Measurements from ENCODE around the gene MYL10. TPM values are rescaled to one million over a fixed set of nuclear protein-coding genes. Genes with fewer than 3 reads are reported as not detected.

MYL10 gene
- total RNA-seq, 1 donor from 2014 or later, result not detected

GRCh38 chr7:101596898-101597297 lies 32.2 kb downstream of the MYL10 start:
- H3K4me3 Mint-ChIP-seq, result no peak overlapping the region
- no peaks in the 10 kb centered on the region for H3K27me3 Mint-ChIP-seq (ENCODE audit: insufficient read depth)
- no peaks in the 10 kb centered on the region for H3K9me3 Mint-ChIP-seq
- intact Hi-C loops (cut with micrococcal nuclease), result no loop called here
- no peaks in the 10 kb centered on the region for H3K36me3 Mint-ChIP-seq (ENCODE audit: low read depth)
- no peak overlapping the region for H3K27ac Mint-ChIP-seq
- no peak for DNase-seq (ENCODE audit: low spot score)
- H3K4me1 Mint-ChIP-seq (ENCODE audit: low read depth), result no peaks in the 10 kb centered on the region

GRCh38 chr7:101595766-101596537 lies 33.1 kb downstream of the MYL10 start:
- Mint-ChIP-seq H3K4me1 (ENCODE audit: low read depth) (no peaks in the 10 kb centered on the region), H3K9me3 (no peaks in the 10 kb centered on the region), H3K36me3 (ENCODE audit: low read depth) (no peaks in the 10 kb centered on the region), H3K27ac (no peak overlapping the region), H3K4me3 (no peak overlapping the region), H3K27me3 (ENCODE audit: insufficient read depth) (no peaks in the 10 kb centered on the region)
- no peak for DNase-seq (ENCODE audit: low spot score)
- intact Hi-C loops (cut with micrococcal nuclease), result no loop called here

- no peaks in the 10 kb centered on the region for H3K36me3 Mint-ChIP-seq (ENCODE audit: low read depth)
- intact Hi-C loops (cut with micrococcal nuclease), result no loop called here
- no peaks in the 10 kb centered on the region for H3K4me1 Mint-ChIP-seq (ENCODE audit: low read depth)
- no peak overlapping the region for H3K27ac Mint-ChIP-seq
- no peaks in the 10 kb centered on the region for H3K27me3 Mint-ChIP-seq (ENCODE audit: insufficient read depth)
- DNase-seq (ENCODE audit: low spot score), result no peak
- H3K4me3 Mint-ChIP-seq, result no peak overlapping the region
- H3K9me3 Mint-ChIP-seq, result no peaks in the 10 kb centered on the region
Measured at GRCh38 chr7:101595246-101595645, 33.9 kb downstream of the MYL10 start.

DNA sequence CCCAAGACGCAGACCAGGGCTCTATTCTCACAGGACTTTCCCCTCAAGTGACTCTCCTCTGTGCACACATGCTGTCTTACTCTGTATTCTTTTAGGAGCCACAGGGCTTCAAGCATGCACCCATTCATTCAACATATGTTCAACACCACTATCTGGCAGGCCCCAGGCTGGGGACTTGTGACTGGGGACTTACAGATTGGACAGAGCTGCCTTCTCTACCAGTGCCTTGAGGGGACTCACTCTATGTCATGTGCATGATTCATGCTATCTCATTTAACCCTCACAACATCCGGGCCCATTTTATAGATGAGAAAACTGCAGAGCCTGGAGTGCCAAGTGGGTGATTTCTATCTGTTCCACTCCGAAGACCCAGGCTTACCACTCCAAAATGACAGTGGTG lies 34.3 kb downstream of the MYL10 start:
- no peak overlapping the region for H3K4me3 Mint-ChIP-seq
- no peaks in the 10 kb centered on the region for H3K27me3 Mint-ChIP-seq (ENCODE audit: insufficient read depth)
- no peaks in the 10 kb centered on the region for H3K36me3 Mint-ChIP-seq (ENCODE audit: low read depth)
- H3K4me1 Mint-ChIP-seq (ENCODE audit: low read depth), result no peaks in the 10 kb centered on the region
- no peak for DNase-seq (ENCODE audit: low spot score)
- intact Hi-C loops (cut with micrococcal nuclease), result no loop called here
- no peaks in the 10 kb centered on the region for H3K9me3 Mint-ChIP-seq
- H3K27ac Mint-ChIP-seq, result no peak overlapping the region

- no peaks in the 10 kb centered on the region for H3K4me1 Mint-ChIP-seq (ENCODE audit: low read depth)
- H3K27ac Mint-ChIP-seq, result no peak overlapping the region
- no peak for DNase-seq (ENCODE audit: low spot score)
- H3K27me3 Mint-ChIP-seq (ENCODE audit: insufficient read depth), result no peaks in the 10 kb centered on the region
- intact Hi-C loops (cut with micrococcal nuclease), result no loop called here
- H3K4me3 Mint-ChIP-seq, result no peak overlapping the region
- no peaks in the 10 kb centered on the region for H3K36me3 Mint-ChIP-seq (ENCODE audit: low read depth)
- H3K9me3 Mint-ChIP-seq, result no peaks in the 10 kb centered on the region
Measured at GRCh38 chr7:101593556-101593955, 35.5 kb downstream of the MYL10 start.

DNA sequence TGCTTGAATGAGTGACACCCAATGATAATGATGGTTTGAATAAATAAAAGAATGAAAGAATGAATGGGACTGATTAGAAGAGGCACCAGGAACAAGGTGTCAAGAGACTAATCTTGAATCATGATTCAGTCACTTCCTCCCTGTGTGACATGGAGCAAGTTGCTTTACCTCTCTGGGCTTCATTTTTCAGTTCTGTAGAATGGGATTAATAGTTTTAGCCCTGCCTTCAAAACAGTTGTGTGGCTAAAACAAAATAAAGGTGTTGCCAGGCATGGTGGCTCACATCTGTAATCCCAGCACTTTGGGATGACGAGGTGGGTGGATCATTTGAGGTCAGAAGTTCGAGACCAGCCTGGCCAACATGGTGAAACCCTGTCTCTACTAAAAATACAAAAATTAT lies 37.6 kb downstream of the MYL10 start:
- no peak for DNase-seq (ENCODE audit: low spot score)
- Mint-ChIP-seq H3K27ac (no peak overlapping the region), H3K4me3 (no peak overlapping the region), H3K4me1 (ENCODE audit: low read depth) (no peaks in the 10 kb centered on the region), H3K36me3 (ENCODE audit: low read depth) (no peaks in the 10 kb centered on the region), H3K27me3 (ENCODE audit: insufficient read depth) (no peaks in the 10 kb centered on the region), H3K9me3 (no peaks in the 10 kb centered on the region)
- intact Hi-C loops (cut with micrococcal nuclease), result no loop called here

DNA sequence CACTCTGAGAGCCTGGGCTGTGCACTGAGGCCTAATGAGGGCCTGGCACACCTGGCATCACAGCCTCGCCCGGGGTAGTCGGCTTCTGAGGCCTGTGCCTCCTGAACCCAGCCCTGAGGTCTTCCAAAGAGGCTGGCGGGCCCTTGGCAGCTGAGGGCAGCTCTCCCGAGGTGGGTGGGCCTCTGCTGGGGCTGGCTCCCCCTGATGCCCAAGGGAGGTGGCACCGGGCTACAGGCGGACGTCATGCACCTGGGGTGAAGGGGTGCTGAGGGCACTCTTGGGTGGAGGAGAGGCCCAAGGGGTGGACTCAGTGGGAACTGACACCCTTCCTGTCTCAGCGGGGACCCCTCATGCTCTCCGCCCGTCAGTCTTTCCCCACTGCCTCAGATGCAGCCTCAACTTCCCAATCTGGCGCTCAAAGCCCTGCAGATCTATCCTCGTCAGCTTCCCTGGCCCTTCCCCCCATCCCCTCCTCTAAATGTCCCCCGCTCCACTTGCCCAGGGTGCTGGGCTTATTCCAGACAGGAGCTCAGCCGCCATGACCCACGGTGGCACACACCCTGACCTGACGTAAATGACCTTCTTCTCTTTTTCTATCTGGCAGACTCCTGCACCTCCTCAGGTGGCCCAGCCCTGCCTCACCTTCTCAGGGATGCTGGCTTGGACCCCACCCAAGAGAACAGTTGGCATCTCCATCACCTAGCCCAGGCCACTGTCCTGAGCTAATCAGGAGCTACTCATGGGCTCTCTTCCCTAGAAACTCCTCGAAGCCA lies 38.2 kb downstream of the MYL10 start:
- intact Hi-C loops (cut with micrococcal nuclease), result no loop called here
- H3K4me3 Mint-ChIP-seq, result no peak overlapping the region
- no peak for DNase-seq (ENCODE audit: low spot score)
- H3K9me3 Mint-ChIP-seq, result no peaks in the 10 kb centered on the region
- no peak overlapping the region for H3K27ac Mint-ChIP-seq
- no peaks in the 10 kb centered on the region for H3K27me3 Mint-ChIP-seq (ENCODE audit: insufficient read depth)
- no peaks in the 10 kb centered on the region for H3K4me1 Mint-ChIP-seq (ENCODE audit: low read depth)
- H3K36me3 Mint-ChIP-seq (ENCODE audit: low read depth), result no peaks in the 10 kb centered on the region

DNA sequence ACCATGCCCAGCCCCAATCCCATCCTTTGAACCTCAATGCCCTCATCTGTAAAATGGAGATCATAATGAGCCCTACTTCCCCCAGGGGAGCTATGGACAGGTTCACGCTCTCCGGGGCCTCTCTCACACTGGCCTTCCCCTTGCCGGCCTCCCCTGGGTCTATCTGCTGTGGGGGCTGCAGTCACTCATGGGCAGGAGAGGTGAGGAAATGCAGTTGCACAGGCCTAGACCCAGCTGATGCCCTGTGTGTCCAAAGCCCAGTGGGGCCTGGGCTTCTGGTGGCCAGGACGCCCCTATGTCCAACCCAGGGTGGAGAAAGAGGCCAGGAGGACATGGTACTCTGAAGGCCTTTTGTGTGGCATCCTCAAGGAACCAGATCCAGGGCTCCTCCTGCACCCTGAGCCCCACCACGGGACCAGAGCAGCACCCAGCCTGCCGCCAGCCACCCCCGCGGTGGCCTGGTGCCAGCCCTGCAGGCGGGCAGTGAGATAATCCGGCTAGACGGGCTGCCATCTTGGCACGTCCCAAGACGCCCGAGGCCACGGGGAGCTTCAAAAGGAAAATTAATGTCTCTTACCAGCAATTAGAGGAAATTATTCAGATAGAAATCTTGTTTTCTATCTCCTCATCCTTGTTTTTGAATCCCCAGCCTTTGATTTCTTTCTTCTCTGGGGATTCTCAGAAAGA lies 39.0 kb downstream of the MYL10 start:
- no peak overlapping the region for H3K4me3 Mint-ChIP-seq
- H3K27me3 Mint-ChIP-seq (ENCODE audit: insufficient read depth), result no peaks in the 10 kb centered on the region
- no peak for DNase-seq (ENCODE audit: low spot score)
- intact Hi-C loops (cut with micrococcal nuclease), result no loop called here
- no peak overlapping the region for H3K27ac Mint-ChIP-seq
- no peaks in the 10 kb centered on the region for H3K9me3 Mint-ChIP-seq
- H3K4me1 Mint-ChIP-seq (ENCODE audit: low read depth), result no peaks in the 10 kb centered on the region
- no peaks in the 10 kb centered on the region for H3K36me3 Mint-ChIP-seq (ENCODE audit: low read depth)

DNA sequence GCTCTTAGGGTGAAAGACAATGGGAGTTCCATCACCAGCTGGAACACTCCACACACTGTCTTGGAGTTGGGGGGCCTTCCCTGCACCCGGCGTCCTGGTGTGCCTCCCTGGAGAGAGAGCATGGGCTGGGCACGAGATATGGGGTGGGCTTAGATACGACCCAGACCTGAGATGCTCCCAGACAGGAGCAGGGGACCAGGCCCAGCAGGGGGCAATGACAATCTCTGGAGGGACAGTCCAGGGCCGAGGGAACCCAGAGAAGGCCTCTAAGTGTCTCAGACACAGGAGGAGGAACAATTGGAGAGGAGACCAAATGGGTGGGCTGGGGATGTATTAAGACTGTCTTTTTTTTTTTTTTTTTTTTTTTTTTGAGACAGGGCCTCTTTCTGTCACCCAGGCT lies 40.0 kb downstream of the MYL10 start:
- Mint-ChIP-seq H3K4me1 (ENCODE audit: low read depth) (no peaks in the 10 kb centered on the region), H3K9me3 (no peaks in the 10 kb centered on the region), H3K27me3 (ENCODE audit: insufficient read depth) (no peaks in the 10 kb centered on the region), H3K27ac (no peak overlapping the region), H3K4me3 (no peak overlapping the region), H3K36me3 (ENCODE audit: low read depth) (no peaks in the 10 kb centered on the region)
- DNase-seq (ENCODE audit: low spot score), result no peak
- intact Hi-C loops (cut with micrococcal nuclease), result no loop called here

GRCh38 chr7:101588131-101588935 lies 40.8 kb downstream of the MYL10 start:
- intact Hi-C loops (cut with micrococcal nuclease), result no loop called here
- Mint-ChIP-seq H3K9me3 (peaks cover 2% of the 10 kb centered on the region), H3K36me3 (ENCODE audit: low read depth) (no peaks in the 10 kb centered on the region), H3K27ac (no peak overlapping the region), H3K27me3 (ENCODE audit: insufficient read depth) (no peaks in the 10 kb centered on the region), H3K4me3 (no peak overlapping the region), H3K4me1 (ENCODE audit: low read depth) (no peaks in the 10 kb centered on the region)
- DNase-seq (ENCODE audit: low spot score), result no peak

GRCh38 chr7:101586906-101587677 lies 42.0 kb downstream of the MYL10 start:
- Mint-ChIP-seq H3K4me3 (no peak overlapping the region), H3K4me1 (ENCODE audit: low read depth) (no peaks in the 10 kb centered on the region), H3K27me3 (ENCODE audit: insufficient read depth) (no peaks in the 10 kb centered on the region), H3K36me3 (ENCODE audit: low read depth) (no peaks in the 10 kb centered on the region), H3K27ac (no peak overlapping the region), H3K9me3 (peaks cover 9% of the 10 kb centered on the region)
- intact Hi-C loops (cut with micrococcal nuclease), result no loop called here
- no peak for DNase-seq (ENCODE audit: low spot score)
